GM19043 (cell line): ENCODE results near the gene PRPF18.

Source experiments
- ATAC-seq: cut with Tn5 transposase; IDR thresholded peaks from one replicate; pipeline ENCODE4 v1.9.1; 2021; ENCODE audit warnings: low read depth; ENCODE audit not compliant: unreplicated experiment

The PRPF18 gene

GRCh38 chr10:13665516-13666262 lies 78.9 kb downstream of the PRPF18 start:
- no peak for ATAC-seq

GRCh38 chr10:13668126-13668525 lies 81.4 kb downstream of the PRPF18 start:
- no peak for ATAC-seq

GRCh38 chr10:13669182-13669855 lies 82.6 kb downstream of the PRPF18 start:
- ATAC-seq = no peak

GRCh38 chr10:13669901-13670300 lies 83.1 kb downstream of the PRPF18 start:
- ATAC-seq = no peak

- no peak for ATAC-seq
Measured at GRCh38 chr10:13670311-13670710, 83.5 kb downstream of the PRPF18 start.

GRCh38 chr10:13671904-13672303 lies 85.1 kb downstream of the PRPF18 start:
- no peak for ATAC-seq

- ATAC-seq = no peak
Measured at GRCh38 chr10:13672548-13672947, 85.8 kb downstream of the PRPF18 start.

- no peak for ATAC-seq
Measured at GRCh38 chr10:13673156-13673555, 86.4 kb downstream of the PRPF18 start.

- ATAC-seq = no peak
Measured at GRCh38 chr10:13674645-13675588, 88.2 kb downstream of the PRPF18 start.

- ATAC-seq = no peak
Measured at GRCh38 chr10:13678101-13678843, 91.5 kb downstream of the PRPF18 start.
